Left lung (tissue), 10 donors: Measurements from ENCODE around the gene DDAH1. TPM values are rescaled to one million over a fixed set of nuclear protein-coding genes. Genes with fewer than 3 reads are reported as not detected.

Experiments
- ATAC-seq: fragments of 200-7000 bp; cut with Tn5 transposase; one replicate; pipeline ENCODE4 v1.9.1; 2020; ENCODE audit warnings: moderate library complexity
- DNase-seq, 4 donors: peaks; one replicate each; pipeline ENCODE4 v3.0.0-alpha.2; 2013 to 2020
- H3K27ac ChIP-seq, 2 donors: fragments of 200-600 bp; sonication (generic) in 1 of 2; one replicate each; pipeline versions ENCODE4 v1.5.0 to v1.8.0; 2020 to 2021
- H3K27me3 ChIP-seq, 2 donors: fragments of 200-600 bp; sonication (generic) in 1 of 2; one replicate each; pipeline versions ENCODE4 v1.5.0 to v1.8.0; 2020 to 2021
- H3K36me3 ChIP-seq, 2 donors: fragments of 200-600 bp; sonication (generic) in 1 of 2; one replicate each; pipeline versions ENCODE4 v1.5.0 to v1.8.0; 2020 to 2021
- H3K4me1 ChIP-seq, 2 donors: fragments of 200-600 bp; one replicate each; pipeline ENCODE4 v1.8.0; 2021
- H3K4me3 ChIP-seq, 2 donors: fragments of 200-600 bp; sonication (generic) in 1 of 2; one replicate each; pipeline versions ENCODE4 v1.5.0 to v1.8.0; 2020 to 2021; ENCODE audit warnings: mild to moderate bottlenecking in 1 of 2
- H3K9me3 ChIP-seq, 2 donors: fragments of 200-600 bp; sonication (generic) in 1 of 2; one replicate each; pipeline versions ENCODE4 v1.5.0 to v1.8.0; 2020 to 2021
- CTCF ChIP-seq, 2 donors: fragments of 200-600 bp; sonication (generic) in 1 of 2; IDR thresholded peaks; one replicate each; pipeline versions ENCODE4 v1.5.0 to v1.8.0; 2021; ENCODE audit warnings: antibody characterized with exemption in 2 of 2
- intact Hi-C, 2 donors: fragments of 100-400 bp; cut with DNase I; formaldehyde crosslinking; loops; one replicate each; pipeline versions ENCODE4 v1.11.2 to v1.14.2; 2022
- polyA plus RNA-seq, 6 donors: library from polyadenylated mRNA; unstranded; fragments of 120-200 nt; gene quantifications; one replicate each; pipeline ENCODE4 v1.2.1, GENCODE V29; 2013; ENCODE audit not compliant: insufficient read length in 6 of 6
- total RNA-seq, 2 donors: library from RNA; stranded (reverse); fragmentation: NEBNext Ultra II Directional; extraction: Animal tissue kit (Norgen Biotek cat#: 25700); gene quantifications; one replicate each; pipeline ENCODE4 v1.2.1, GENCODE V29; 2021
- donor health status: DM: no; HTN: yes; CAD: no.
- donor health status: DM: no; HTN: no; CAD: no.

The DDAH1 gene
- total and polyA plus RNA-seq, 8 donors: 71.5 to 121 (median 89.8) TPM

GRCh38 chr1:85484264-85484663 is 19.3 kb upstream of the DDAH1 start:
- intact Hi-C loops: no loop called here
- no peak for ATAC-seq
- no peaks in the 10 kb centered on the region for H3K9me3 ChIP-seq
- DNase-seq: no peak
- no peaks in the 10 kb centered on the region for H3K36me3 ChIP-seq
- H3K27me3 ChIP-seq: no peaks in the 10 kb centered on the region
- H3K4me1 ChIP-seq: no peaks in the 10 kb centered on the region
- TF ChIP-seq CTCF (IDR thresholded peaks at IDR 0.05): no peak
- no peak overlapping the region for H3K4me3 ChIP-seq
- no peak overlapping the region for H3K27ac ChIP-seq

GRCh38 chr1:85481688-85482087 is 16.7 kb upstream of the DDAH1 start:
- TF ChIP-seq CTCF (IDR thresholded peaks at IDR 0.05): no peak

GRCh38 chr1:85480566-85480965 is 15.6 kb upstream of the DDAH1 start:
- H3K36me3 ChIP-seq: no peaks in the 10 kb centered on the region
- no peak overlapping the region for H3K4me3 ChIP-seq
- H3K27me3 ChIP-seq: no peaks in the 10 kb centered on the region
- ATAC-seq: no peak
- no peak for TF ChIP-seq CTCF (IDR thresholded peaks at IDR 0.05)
- H3K27ac ChIP-seq: no peak overlapping the region
- H3K4me1 ChIP-seq: no peaks in the 10 kb centered on the region
- no peaks in the 10 kb centered on the region for H3K9me3 ChIP-seq
- DNase-seq: no peak
- intact Hi-C loops: no loop called here

More at GRCh38 chr1:85481688-85482087, 16.7 kb upstream of the DDAH1 start:
- Histone ChIP-seq H3K27ac (no peak overlapping the region), H3K4me3 (no peak overlapping the region), H3K27me3 (no peaks in the 10 kb centered on the region), H3K9me3 (no peaks in the 10 kb centered on the region), H3K36me3 (no peaks in the 10 kb centered on the region), H3K4me1 (no peaks in the 10 kb centered on the region)
- intact Hi-C loops: no loop called here
- ATAC-seq: no peak
- no peak for DNase-seq

GRCh38 chr1:85479491-85479890 is 14.5 kb upstream of the DDAH1 start:
- ATAC-seq (no peak), DNase-seq (no peak)
- TF ChIP-seq CTCF (IDR thresholded peaks at IDR 0.05): no peak
- H3K4me3 ChIP-seq: no peak overlapping the region
- no peak overlapping the region for H3K27ac ChIP-seq
- no peaks in the 10 kb centered on the region for H3K27me3 ChIP-seq
- H3K36me3 ChIP-seq: no peaks in the 10 kb centered on the region
- no peaks in the 10 kb centered on the region for H3K4me1 ChIP-seq
- no peaks in the 10 kb centered on the region for H3K9me3 ChIP-seq
- intact Hi-C loops: no loop called here

- Histone ChIP-seq H3K27ac (no peak overlapping the region), H3K36me3 (no peaks in the 10 kb centered on the region), H3K4me3 (no peak overlapping the region), H3K4me1 (no peaks in the 10 kb centered on the region), H3K9me3 (no peaks in the 10 kb centered on the region), H3K27me3 (no peaks in the 10 kb centered on the region)
- ATAC-seq (no peak), DNase-seq (no peak)
- no peak for TF ChIP-seq CTCF (IDR thresholded peaks at IDR 0.05)
- intact Hi-C loops: no loop called here
Observed at GRCh38 chr1:85478366-85478765, 13.4 kb upstream of the DDAH1 start.
